Vagina (tissue), 2 donors: Measurements from ENCODE around the gene SIGLECL1.

Experiments used
- CTCF ChIP-seq, 3 experiments: fragments of 450-650 bp in 2 of 3; fragments of 200-600 bp in 1 of 3; sonication (generic) in 1 of 3; IDR thresholded peaks; one replicate each; pipeline ENCODE4 v1.5.1; 2017 to 2019; ENCODE audit warnings: antibody characterized with exemption in 3 of 3, mild to moderate bottlenecking in 2 of 3, moderate library complexity in 2 of 3
- POLR2AphosphoS5 ChIP-seq, 2 donors: sonication (generic); formaldehyde crosslinking; IDR thresholded peaks; one replicate each; pipeline ENCODE4 v1.9.0; 2017; ENCODE audit warnings: antibody characterized with exemption in 2 of 2, mild to moderate bottlenecking in 2 of 2, low read depth in 1 of 2; ENCODE audit not compliant: insufficient read depth in 1 of 2

- no peak for TF ChIP-seq CTCF (IDR thresholded peaks at IDR 0.05)
- TF ChIP-seq POLR2AphosphoS5 (IDR thresholded peaks at IDR 0.05; ENCODE audit: insufficient read depth in 1 of 2, low read depth in 1 of 2), result no peak
Measured at GRCh38 chr19:51274049-51274770, 23.3 kb downstream of the SIGLECL1 start.
